WTC11 (cell line): Measurements from ENCODE around the gene GPC6. TPM values are rescaled to one million over a fixed set of nuclear protein-coding genes. Genes with fewer than 3 reads are reported as not detected.

Experiments
- ATAC-seq: fragments of 200-7000 bp; cut with Tn5 transposase; 2 replicates; pipeline ENCODE4 v1.10.0; 2021; ENCODE audit warnings: mild to moderate bottlenecking, moderate library complexity
- CTCF ChIA-PET: fragments of 300-600 bp; sonication (Branson Sonifier 250); formaldehyde crosslinking; loops from one replicate; lab custom pipeline; 2021; ENCODE audit warnings: antibody characterized with exemption; lab: Charles Lee
- POLR2A ChIA-PET: fragments of 350-600 bp; sonication (Branson Sonifier 250); formaldehyde crosslinking; loops from one replicate; lab custom pipeline; 2021; ENCODE audit warnings: antibody characterized with exemption; lab: Charles Lee
- DNase-seq: peaks from one replicate; pipeline ENCODE4 v3.0.0; 2021; ENCODE audit warnings: low spot score
- H3K27ac Mint-ChIP-seq: 2 replicates; pipeline ENCODE4 v1.8.0; 2021; ENCODE audit warnings: mixed read lengths
- H3K27me3 Mint-ChIP-seq: 2 replicates; pipeline ENCODE4 v1.8.0; 2021; ENCODE audit warnings: low read depth, mild to moderate bottlenecking, moderate library complexity, mixed read lengths
- H3K36me3 Mint-ChIP-seq: 2 replicates; pipeline ENCODE4 v1.8.0; 2021; ENCODE audit warnings: mixed read lengths
- H3K4me1 Mint-ChIP-seq: 2 replicates; pipeline ENCODE4 v1.8.0; 2022; ENCODE audit warnings: mixed read lengths
- H3K4me3 Mint-ChIP-seq: 2 replicates; pipeline ENCODE4 v1.8.0; 2021; ENCODE audit warnings: mild to moderate bottlenecking, moderate library complexity, mixed read lengths
- H3K9me3 Mint-ChIP-seq: 2 replicates; pipeline ENCODE4 v1.8.0; 2021; ENCODE audit warnings: mixed read lengths
- CREB1 ChIP-seq: sonication (generic); formaldehyde crosslinking; IDR thresholded peaks from 2 replicates; pipeline ENCODE4 v1.8.0; 2023; ENCODE audit warnings: mild to moderate bottlenecking, missing genetic modification reagents
- CREM ChIP-seq: sonication (generic); formaldehyde crosslinking; IDR thresholded peaks from 2 replicates; pipeline ENCODE4 v1.8.1; 2022; ENCODE audit warnings: mild to moderate bottlenecking, missing genetic modification reagents, moderate library complexity
- E2F5 ChIP-seq: sonication (generic); formaldehyde crosslinking; IDR thresholded peaks from 2 replicates; pipeline ENCODE4 v1.8.1; 2022; ENCODE audit warnings: mild to moderate bottlenecking, moderate library complexity, missing genetic modification reagents
- ETV6 ChIP-seq: sonication (generic); formaldehyde crosslinking; IDR thresholded peaks from 2 replicates; pipeline ENCODE4 v1.8.1; 2022; ENCODE audit warnings: mild to moderate bottlenecking, missing genetic modification reagents
- FOXK1 ChIP-seq: sonication (generic); formaldehyde crosslinking; IDR thresholded peaks from 2 replicates; pipeline ENCODE4 v1.8.0; 2022; ENCODE audit warnings: mild to moderate bottlenecking, moderate library complexity, missing genetic modification reagents
- FOXP4 ChIP-seq: sonication (generic); formaldehyde crosslinking; IDR thresholded peaks from 2 replicates; pipeline ENCODE4 v1.8.0; 2022; ENCODE audit warnings: mild to moderate bottlenecking, missing genetic modification reagents
- GABPB1 ChIP-seq: sonication (generic); formaldehyde crosslinking; IDR thresholded peaks from 2 replicates; pipeline ENCODE4 v1.8.1; 2023; ENCODE audit warnings: mild to moderate bottlenecking, missing genetic modification reagents
- GRHL2 ChIP-seq: fragments of 250-450 bp; sonication (Bioruptor Pico); IDR thresholded peaks from 2 replicates; pipeline ENCODE4 v1.8.0; 2022; ENCODE audit warnings: mild to moderate bottlenecking, moderate library complexity; ENCODE audit not compliant: insufficient replicate concordance, severe bottlenecking
- GTF2I ChIP-seq: fragments of 250-450 bp; sonication (Bioruptor Pico); conservative IDR thresholded peaks from 2 replicates; pipeline ENCODE4 v1.4.0; 2021; ENCODE audit warnings: mild to moderate bottlenecking
- HMGA2 ChIP-seq: fragments of 250-450 bp; sonication (Bioruptor Pico); IDR thresholded peaks from 2 replicates; pipeline ENCODE4 v1.4.0; 2021; ENCODE audit warnings: mild to moderate bottlenecking, moderate library complexity
- JUN ChIP-seq: sonication (generic); formaldehyde crosslinking; IDR thresholded peaks from 2 replicates; pipeline ENCODE4 v1.8.0; 2023; ENCODE audit warnings: mild to moderate bottlenecking, missing genetic modification reagents
- MXD4 ChIP-seq: fragments of 250-450 bp; sonication (Bioruptor Pico); IDR thresholded peaks from 2 replicates; pipeline ENCODE4 v1.8.0; 2021; ENCODE audit warnings: mild to moderate bottlenecking, moderate library complexity, borderline replicate concordance
- NFYB ChIP-seq: sonication (generic); formaldehyde crosslinking; conservative IDR thresholded peaks from 2 replicates; pipeline ENCODE4 v1.8.0; 2022; ENCODE audit warnings: low read depth, missing genetic modification reagents
- PRDM15 ChIP-seq: sonication (generic); formaldehyde crosslinking; IDR thresholded peaks from 2 replicates; pipeline ENCODE4 v1.8.0; 2022; ENCODE audit warnings: missing genetic modification reagents
- RELA ChIP-seq: sonication (generic); formaldehyde crosslinking; IDR thresholded peaks from 2 replicates; pipeline ENCODE4 v1.8.1; 2022; ENCODE audit warnings: missing genetic modification reagents, mild to moderate bottlenecking, borderline replicate concordance
- SMAD4 ChIP-seq: sonication (generic); formaldehyde crosslinking; IDR thresholded peaks from 2 replicates; pipeline ENCODE4 v1.8.0; 2022; ENCODE audit warnings: mild to moderate bottlenecking, missing genetic modification reagents
- USF2 ChIP-seq: sonication (generic); formaldehyde crosslinking; IDR thresholded peaks from 2 replicates; pipeline ENCODE4 v1.8.1; 2023; ENCODE audit warnings: mild to moderate bottlenecking, missing genetic modification reagents, moderate library complexity
- ZNF121 ChIP-seq: sonication (generic); formaldehyde crosslinking; IDR thresholded peaks from 2 replicates; pipeline ENCODE4 v1.8.0; 2023; ENCODE audit warnings: missing genetic modification reagents
- ZNF317 ChIP-seq: sonication (generic); formaldehyde crosslinking; IDR thresholded peaks from 2 replicates; pipeline ENCODE4 v1.8.1; 2023; ENCODE audit warnings: low read depth, mild to moderate bottlenecking, moderate library complexity, missing genetic modification reagents, borderline replicate concordance
- ZNF423 ChIP-seq: fragments of 250-450 bp; sonication (Bioruptor Pico); IDR thresholded peaks from 2 replicates; pipeline ENCODE4 v2.1.2; 2022; ENCODE audit warnings: mild to moderate bottlenecking, moderate library complexity
- ZNF532 ChIP-seq: fragments of 250-450 bp; sonication (Bioruptor Pico); IDR thresholded peaks from 2 replicates; pipeline ENCODE4 v1.9.0; 2021; ENCODE audit warnings: mild to moderate bottlenecking, borderline replicate concordance
- total RNA-seq: library from RNA; stranded (reverse); gene quantifications from 3 replicates; pipeline ENCODE4 v1.2.3, GENCODE V29; 2021

Gene GPC6
- total RNA-seq, 1 experiment from 2014 or later = 19.5 TPM

- TF ChIP-seq FOXP4 (CRISPR knock-in tag) = no peak
- no peak for TF ChIP-seq ZNF121
- no peak for TF ChIP-seq CREM (CRISPR knock-in tag)
These were observed 1083.6 kb downstream of the GPC6 start (continued) for GRCh38 chr13:94309997-94310855.

GRCh38 chr13:94311893-94312292 lies 1085.3 kb downstream of the GPC6 start:
- ATAC-seq (no peak), DNase-seq (no peak)
- Mint-ChIP-seq H3K27ac (no peak overlapping the region), H3K4me1 (peaks cover 26% of the 10 kb centered on the region), H3K4me3 (no peak overlapping the region), H3K9me3 (no peaks in the 10 kb centered on the region), H3K36me3 (no peaks in the 10 kb centered on the region), H3K27me3 (no peaks in the 10 kb centered on the region)
- ChIA-PET POLR2A (no interaction called here), CTCF (interaction anchor here (1.2 kb wide), 1 partner anchor 105 kb away, joined by 3 read pairs; no protein-coding TSS in a partner anchor)
- no peak for TF ChIP-seq FOXK1 (CRISPR knock-in tag)
- TF ChIP-seq GABPB1 = no peak
- no peak for TF ChIP-seq USF2
- TF ChIP-seq NFYB (CRISPR knock-in tag) = no peak
- TF ChIP-seq ZNF532 (CRISPR knock-in tag) = no peak
- TF ChIP-seq RELA = no peak
- no peak for TF ChIP-seq ZNF317 (CRISPR knock-in tag)
- TF ChIP-seq GRHL2 (CRISPR knock-in tag) = no peak
- TF ChIP-seq SMAD4 (CRISPR knock-in tag) = no peak
- TF ChIP-seq CREB1 (CRISPR knock-in tag) = no peak
- TF ChIP-seq HMGA2 (CRISPR knock-in tag) = no peak
- TF ChIP-seq PRDM15 = no peak
- TF ChIP-seq MXD4 (CRISPR knock-in tag) = no peak
- TF ChIP-seq E2F5 (CRISPR knock-in tag) = no peak
- no peak for TF ChIP-seq JUN (CRISPR knock-in tag)
- TF ChIP-seq ZNF423 = no peak
- no peak for TF ChIP-seq GTF2I (CRISPR knock-in tag)
- no peak for TF ChIP-seq ETV6 (CRISPR knock-in tag)
